GM23248 (cell line): ENCODE data around the gene CREB3L1.

Experiments used
- EZH2 ChIP-seq: fragments of 200-600 bp; sonication (generic); IDR thresholded peaks from 2 replicates; pipeline ENCODE4 v1.6.1; 2018; ENCODE audit warnings: antibody characterized with exemption, mild to moderate bottlenecking; ENCODE audit not compliant: insufficient read depth, poor library complexity, severe bottlenecking
- EZH2phosphoT487 ChIP-seq: fragments of 200-600 bp; sonication (generic); IDR thresholded peaks from 2 replicates; pipeline ENCODE4 v1.6.1; 2018; ENCODE audit warnings: antibody characterized with exemption, moderate library complexity, mild to moderate bottlenecking, low read depth; ENCODE audit not compliant: insufficient read depth

- TF ChIP-seq EZH2 (no peak), EZH2phosphoT487 (no peak)
Measured at GRCh38 chr11:46253258-46254132, 24.0 kb upstream of the CREB3L1 start.
